Peyer's patch (tissue), 4 donors: Measurements from ENCODE around the gene ACBD6.

Experiments used
- CTCF ChIP-seq, 6 experiments: fragments of 450-650 bp in 4 of 6; fragments of 200-600 bp in 2 of 6; sonication (generic) in 1 of 6; IDR thresholded peaks; one replicate each; pipeline ENCODE4 v1.5.1; 2017 to 2019; ENCODE audit warnings: antibody characterized with exemption in 6 of 6, mild to moderate bottlenecking in 3 of 6, moderate library complexity in 1 of 6
- POLR2A ChIP-seq, 2 donors: fragments of 450-650 bp; IDR thresholded peaks; one replicate each; pipeline ENCODE4 v1.5.1; 2017; ENCODE audit warnings: antibody characterized with exemption in 2 of 2, mild to moderate bottlenecking in 2 of 2, moderate library complexity in 2 of 2

GRCh38 chr1:180295999-180296398, 206.4 kb downstream of the ACBD6 start:
- TF ChIP-seq CTCF (IDR thresholded peaks at IDR 0.05) (no peak), POLR2A (IDR thresholded peaks at IDR 0.05) (no peak)
